Activated naive CD4-positive, alpha-beta T cell (primary cell): ENCODE data around the gene HRH3.

Source experiments
- DNase-seq, 4 experiments: peaks; one replicate each; lab custom pipeline; 2025; lab: John Stamatoyannopoulos, UW

Gene HRH3

DNA sequence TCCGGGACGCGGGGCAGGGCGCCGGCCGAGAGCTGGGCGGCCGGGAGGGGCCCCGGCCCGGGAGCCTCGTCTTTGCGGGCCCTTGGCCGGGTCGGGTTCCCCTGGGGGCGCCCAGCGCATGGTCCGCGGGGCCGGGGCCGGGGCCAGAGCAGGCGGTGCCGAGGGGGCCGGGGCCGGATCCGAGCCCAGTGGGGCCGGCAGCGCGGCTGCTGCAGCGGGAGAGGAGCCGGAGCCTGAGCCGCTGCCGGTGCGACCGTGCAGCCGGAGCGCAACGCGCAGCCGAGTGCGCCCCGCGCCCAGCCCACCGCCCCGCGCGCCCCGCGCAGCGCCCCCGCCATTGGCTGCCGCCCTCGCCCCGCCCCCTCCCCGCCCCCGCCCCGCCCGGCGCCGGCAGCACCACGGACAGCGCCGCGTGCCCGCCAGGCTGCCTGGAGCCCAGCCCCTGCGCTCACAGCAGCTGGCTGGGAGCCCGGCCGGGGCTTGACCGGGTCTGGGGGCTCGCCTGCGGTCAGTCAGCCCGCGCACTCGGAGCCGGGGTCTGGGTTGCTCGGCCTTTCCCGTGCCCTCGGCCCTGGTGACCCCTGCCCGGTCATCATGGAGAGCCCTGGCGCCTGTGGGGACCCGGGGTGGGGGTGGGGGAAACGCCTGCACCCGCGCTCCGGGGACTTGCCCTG, at the start of gene HRH3:
TSS of gene HRH3 (minus strand) at position 287 of the 674 bp plus-strand sequence. CDS start 308 bp downstream, outside the sequence.
- DNase-seq = peak in 2 of 4 experiments; percentile 19 to 35

GRCh38 chr20:62269871-62270270, 49.8 kb upstream of the HRH3 start:
- no peak for DNase-seq

- no peak for DNase-seq
These were observed 49.3 kb upstream of the HRH3 start for GRCh38 chr20:62269378-62269777.

- no peak for DNase-seq
These were observed 48.3 kb upstream of the HRH3 start for GRCh38 chr20:62268228-62268900.

GRCh38 chr20:62267543-62267942, 47.5 kb upstream of the HRH3 start:
- DNase-seq = no peak

DNA sequence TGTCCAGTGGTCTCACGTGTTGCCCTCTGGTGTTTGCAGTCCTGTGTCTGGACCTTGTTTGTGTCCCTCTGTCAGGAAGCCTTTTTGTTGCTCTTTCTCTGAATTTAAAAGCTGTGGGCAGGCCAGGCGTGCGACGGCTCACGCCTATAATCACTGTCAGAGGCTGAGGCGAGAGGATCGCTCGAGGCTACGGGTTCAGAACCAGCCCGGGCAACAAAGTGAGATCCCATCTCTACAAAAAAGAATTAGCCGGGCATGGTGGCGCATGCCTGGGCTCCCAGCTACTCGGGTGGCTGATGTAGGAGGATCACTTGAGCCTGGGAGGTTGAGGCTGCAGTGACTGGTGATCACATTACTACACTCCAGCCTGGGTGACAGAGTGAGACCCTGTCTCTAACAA, 46.8 kb upstream of the HRH3 start:
- no peak for DNase-seq

GRCh38 chr20:62266340-62266739, 46.3 kb upstream of the HRH3 start:
- no peak for DNase-seq

- no peak for DNase-seq
These were observed 45.3 kb upstream of the HRH3 start for GRCh38 chr20:62265365-62265764.

- DNase-seq = no peak
These were observed 43.3 kb upstream of the HRH3 start for GRCh38 chr20:62263396-62263795.

GRCh38 chr20:62262064-62262463, 42.0 kb upstream of the HRH3 start:
- DNase-seq = no peak

DNA sequence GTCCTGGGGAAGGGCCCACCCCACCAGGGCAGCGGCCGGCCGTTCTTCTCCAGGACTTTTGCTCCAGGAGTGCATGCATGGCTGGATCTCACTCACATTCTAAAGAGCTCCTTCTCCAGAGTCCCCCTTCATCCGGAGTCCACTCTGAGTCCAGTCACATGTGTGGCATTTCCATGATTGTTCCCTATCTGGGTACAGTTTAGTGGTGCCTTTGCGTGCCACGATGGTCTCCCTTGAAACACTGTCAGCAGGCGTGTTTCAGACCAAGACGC, 39.2 kb upstream of the HRH3 start:
- DNase-seq = no peak

DNA sequence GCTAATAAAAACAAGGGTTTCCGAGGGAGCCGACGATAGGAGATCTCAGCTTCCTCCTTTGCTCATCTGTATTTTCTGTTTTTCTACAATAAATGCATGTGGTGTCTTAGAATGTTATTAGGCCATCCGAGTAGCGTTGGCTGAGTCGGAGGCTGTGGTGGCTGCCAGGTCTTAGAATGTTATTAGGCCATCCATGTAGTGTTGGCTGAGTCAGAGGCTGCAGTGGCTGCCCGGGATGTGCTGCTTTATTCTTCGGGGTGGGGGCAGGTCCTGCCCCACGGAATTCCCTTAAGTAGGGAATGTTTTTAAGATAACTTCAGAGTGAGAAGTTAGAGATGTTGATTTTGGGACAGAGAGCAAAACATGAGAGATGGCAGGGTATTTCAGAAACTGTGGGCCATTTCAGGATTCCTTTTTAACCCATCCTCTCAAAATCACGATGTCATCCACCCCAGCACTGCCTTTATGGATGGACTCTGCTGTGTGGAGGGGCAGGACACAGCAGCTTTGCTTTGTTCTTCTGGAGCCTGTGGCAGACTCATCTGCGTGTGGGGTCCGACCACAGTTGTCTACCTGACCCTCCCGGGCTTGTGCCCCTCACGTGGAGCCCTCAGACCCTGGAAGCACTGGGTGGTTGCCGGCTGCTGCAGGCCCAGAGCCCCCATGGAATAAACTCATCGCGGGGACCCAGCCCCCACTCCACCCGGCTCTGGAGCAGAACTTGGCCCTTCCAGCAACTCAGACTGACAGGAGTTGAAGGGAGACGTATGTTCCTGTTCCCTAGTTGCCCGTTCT, 38.6 kb upstream of the HRH3 start:
- DNase-seq = no peak

DNA sequence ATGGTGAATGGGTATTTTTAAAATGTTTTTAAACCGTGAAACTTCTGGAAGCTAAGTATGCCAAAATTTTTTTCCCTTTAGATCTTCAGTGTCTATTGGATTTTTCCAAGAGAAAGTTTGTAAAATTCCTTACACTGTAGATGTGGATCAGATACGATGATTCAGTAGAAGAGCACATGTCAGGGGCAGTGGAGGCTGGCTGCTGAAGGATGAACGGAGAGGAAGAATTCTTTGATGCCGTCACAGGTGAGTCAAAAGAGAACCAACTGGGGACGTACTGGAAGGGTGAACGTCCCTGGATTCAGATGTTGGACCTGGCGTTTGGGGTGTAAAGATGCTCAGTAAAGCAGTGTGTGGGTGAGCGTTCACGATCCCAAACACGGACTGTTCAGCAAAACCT, 35.9 kb upstream of the HRH3 start:
- no peak for DNase-seq

- no peak for DNase-seq
These were observed 34.1 kb upstream of the HRH3 start for GRCh38 chr20:62254021-62254724.

DNA sequence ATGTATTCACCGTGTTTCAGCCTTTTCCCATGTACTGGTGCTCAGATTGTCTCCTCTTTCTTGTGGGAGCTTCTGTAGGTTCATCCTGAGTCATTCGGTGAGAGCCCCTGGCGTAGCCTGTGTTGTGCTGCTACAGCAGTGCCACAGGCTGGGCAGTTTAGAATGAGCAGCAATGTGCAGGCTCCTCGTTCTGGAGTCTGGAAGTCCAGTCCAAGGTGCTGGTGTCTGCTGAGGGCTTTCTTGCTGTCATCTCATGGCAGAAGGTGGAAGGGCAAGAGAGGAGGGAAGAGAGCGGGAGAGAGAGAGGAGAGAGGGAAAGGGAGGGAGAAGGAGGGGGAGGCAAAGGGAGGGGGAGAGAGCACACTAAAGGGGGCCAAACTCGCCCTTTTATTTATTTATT, 33.3 kb upstream of the HRH3 start:
- DNase-seq = no peak

GRCh38 chr20:62252342-62252966, 32.4 kb upstream of the HRH3 start:
- DNase-seq = no peak

GRCh38 chr20:62248890-62249560, 28.9 kb upstream of the HRH3 start:
- no peak for DNase-seq

DNA sequence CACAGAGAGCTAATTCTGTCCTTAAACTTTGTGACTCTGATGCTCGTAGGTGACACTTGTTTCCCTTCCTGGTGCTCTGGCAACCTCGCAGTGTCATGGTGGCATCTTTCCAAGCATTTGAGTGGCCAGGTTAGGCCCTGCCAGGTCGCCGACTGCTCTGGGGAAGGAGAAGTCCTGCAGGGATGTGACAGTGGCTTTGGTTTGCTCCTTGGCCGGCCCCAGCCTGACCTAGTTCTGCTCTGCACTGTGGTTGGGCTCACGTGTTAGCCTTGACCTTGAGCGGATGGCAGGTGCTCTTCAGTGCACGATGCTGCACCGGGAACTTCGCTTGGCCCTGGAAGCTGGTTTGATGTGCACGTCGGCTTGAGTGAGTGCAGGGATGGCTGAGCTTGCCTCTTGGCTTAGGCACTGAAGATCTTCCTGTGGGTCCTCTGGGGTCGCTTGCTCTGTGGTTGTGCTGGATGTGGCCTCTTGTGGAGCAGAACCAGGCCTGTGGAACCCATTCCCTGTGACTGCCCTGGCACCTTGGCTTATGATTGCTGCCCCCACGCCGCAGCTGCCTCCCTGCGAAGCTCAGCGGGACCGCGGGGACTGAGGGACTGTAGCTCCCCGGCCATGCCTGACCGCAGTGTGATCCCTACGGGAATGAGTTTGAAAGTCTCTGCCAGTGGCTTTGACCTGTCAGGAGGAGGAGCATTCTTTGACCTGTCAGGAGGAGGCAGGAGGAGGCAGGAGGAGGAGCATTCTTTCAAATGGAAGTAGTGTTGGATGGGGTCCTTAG, 27.0 kb upstream of the HRH3 start:
- DNase-seq = no peak

GRCh38 chr20:62246431-62246830, 26.4 kb upstream of the HRH3 start:
- no peak for DNase-seq

DNA sequence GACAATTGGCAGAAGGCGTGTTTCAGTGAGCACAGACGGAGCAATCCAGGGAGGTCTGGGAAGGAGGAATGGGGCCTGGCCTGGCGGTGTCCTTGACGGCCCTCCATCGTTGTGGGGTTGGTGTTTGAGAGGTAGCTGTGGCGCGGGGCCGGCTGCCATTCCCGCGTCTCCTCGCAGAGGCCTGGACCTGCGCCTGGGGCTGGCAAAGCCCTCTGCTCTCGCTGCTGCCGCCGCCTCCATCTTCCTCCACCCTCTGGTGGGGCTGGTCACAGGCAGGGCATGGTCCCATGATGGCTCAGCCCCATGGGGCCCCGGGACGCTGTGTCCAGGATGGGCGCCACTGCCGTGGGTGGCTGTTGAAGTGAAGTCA, 25.8 kb upstream of the HRH3 start:
- DNase-seq = no peak

GRCh38 chr20:62244644-62245108, 24.6 kb upstream of the HRH3 start:
- no peak for DNase-seq
